ENCODE measurements around the gene LARP4.

LARP4 gene

DNA sequence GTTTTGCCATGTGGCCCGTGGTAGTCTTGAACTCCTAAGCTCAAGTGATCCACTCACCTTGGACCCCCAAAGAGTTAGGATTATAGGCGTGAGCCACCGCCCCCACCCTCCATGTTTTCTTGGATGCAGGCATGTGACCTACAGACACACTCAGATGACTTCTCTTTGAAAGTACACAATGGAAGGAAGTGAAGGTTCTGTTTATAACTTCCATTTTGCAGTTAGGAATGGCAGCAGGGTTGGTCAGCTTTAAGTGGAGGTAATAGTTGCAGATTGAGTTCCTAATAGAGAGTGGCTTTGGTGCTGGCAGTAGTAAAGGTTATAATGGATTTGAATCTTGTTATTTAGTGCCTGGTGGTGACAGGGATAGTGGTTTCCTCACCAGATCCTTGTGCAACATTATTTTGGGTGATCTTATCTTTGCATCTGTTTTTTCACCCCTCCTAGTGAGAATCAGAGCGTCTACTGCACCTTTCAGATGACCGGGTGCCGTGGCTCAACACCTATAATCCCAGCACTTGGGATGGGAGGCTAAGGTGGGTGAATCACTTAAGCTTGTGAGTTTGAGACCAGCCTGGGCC lies 15.3 kb downstream of the LARP4 start:
- TF ChIP-seq RAD21 (IDR thresholded peaks at IDR 0.05; ENCODE audit: low read depth) (no peak), CEBPB (IDR thresholded peaks at IDR 0.05) (no peak), NFIC (IDR thresholded peaks at IDR 0.05) (no peak), TAF1 (IDR thresholded peaks at IDR 0.05; ENCODE audit: low read depth) (no peak), EGR1 (IDR thresholded peaks at IDR 0.05) (no peak), TEAD4 (IDR thresholded peaks at IDR 0.05) (no peak), ZBTB7A (IDR thresholded peaks at IDR 0.05; ENCODE audit: low read depth) (no peak), FOXM1 (IDR thresholded peaks at IDR 0.05; ENCODE audit: borderline replicate concordance, low read depth) (no peak), EP300 (IDR thresholded peaks at IDR 0.05; ENCODE audit: borderline replicate concordance) (no peak), CREB1 (IDR thresholded peaks at IDR 0.05; ENCODE audit: low read depth) (no peak), YY1 (IDR thresholded peaks at IDR 0.05; ENCODE audit: low read depth) (no peak), TCF12 (IDR thresholded peaks at IDR 0.05; ENCODE audit: low read depth) (no peak)
- TF ChIP-seq, protein P1, sequence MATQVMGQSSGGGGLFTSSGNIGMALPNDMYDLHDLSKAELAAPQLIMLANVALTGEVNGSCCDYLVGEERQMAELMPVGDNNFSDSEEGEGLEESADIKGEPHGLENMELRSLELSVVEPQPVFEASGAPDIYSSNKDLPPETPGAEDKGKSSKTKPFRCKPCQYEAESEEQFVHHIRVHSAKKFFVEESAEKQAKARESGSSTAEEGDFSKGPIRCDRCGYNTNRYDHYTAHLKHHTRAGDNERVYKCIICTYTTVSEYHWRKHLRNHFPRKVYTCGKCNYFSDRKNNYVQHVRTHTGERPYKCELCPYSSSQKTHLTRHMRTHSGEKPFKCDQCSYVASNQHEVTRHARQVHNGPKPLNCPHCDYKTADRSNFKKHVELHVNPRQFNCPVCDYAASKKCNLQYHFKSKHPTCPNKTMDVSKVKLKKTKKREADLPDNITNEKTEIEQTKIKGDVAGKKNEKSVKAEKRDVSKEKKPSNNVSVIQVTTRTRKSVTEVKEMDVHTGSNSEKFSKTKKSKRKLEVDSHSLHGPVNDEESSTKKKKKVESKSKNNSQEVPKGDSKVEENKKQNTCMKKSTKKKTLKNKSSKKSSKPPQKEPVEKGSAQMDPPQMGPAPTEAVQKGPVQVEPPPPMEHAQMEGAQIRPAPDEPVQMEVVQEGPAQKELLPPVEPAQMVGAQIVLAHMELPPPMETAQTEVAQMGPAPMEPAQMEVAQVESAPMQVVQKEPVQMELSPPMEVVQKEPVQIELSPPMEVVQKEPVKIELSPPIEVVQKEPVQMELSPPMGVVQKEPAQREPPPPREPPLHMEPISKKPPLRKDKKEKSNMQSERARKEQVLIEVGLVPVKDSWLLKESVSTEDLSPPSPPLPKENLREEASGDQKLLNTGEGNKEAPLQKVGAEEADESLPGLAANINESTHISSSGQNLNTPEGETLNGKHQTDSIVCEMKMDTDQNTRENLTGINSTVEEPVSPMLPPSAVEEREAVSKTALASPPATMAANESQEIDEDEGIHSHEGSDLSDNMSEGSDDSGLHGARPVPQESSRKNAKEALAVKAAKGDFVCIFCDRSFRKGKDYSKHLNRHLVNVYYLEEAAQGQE (IDR thresholded peaks at IDR 0.05; ENCODE audit: low read depth), result no peak
- TF ChIP-seq, protein P2, sequence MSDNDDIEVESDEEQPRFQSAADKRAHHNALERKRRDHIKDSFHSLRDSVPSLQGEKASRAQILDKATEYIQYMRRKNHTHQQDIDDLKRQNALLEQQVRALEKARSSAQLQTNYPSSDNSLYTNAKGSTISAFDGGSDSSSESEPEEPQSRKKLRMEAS (IDR thresholded peaks at IDR 0.05), result no peak
- TF ChIP-seq, protein P3, sequence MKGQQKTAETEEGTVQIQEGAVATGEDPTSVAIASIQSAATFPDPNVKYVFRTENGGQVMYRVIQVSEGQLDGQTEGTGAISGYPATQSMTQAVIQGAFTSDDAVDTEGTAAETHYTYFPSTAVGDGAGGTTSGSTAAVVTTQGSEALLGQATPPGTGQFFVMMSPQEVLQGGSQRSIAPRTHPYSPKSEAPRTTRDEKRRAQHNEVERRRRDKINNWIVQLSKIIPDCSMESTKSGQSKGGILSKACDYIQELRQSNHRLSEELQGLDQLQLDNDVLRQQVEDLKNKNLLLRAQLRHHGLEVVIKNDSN (IDR thresholded peaks at IDR 0.05), result no peak

DNA sequence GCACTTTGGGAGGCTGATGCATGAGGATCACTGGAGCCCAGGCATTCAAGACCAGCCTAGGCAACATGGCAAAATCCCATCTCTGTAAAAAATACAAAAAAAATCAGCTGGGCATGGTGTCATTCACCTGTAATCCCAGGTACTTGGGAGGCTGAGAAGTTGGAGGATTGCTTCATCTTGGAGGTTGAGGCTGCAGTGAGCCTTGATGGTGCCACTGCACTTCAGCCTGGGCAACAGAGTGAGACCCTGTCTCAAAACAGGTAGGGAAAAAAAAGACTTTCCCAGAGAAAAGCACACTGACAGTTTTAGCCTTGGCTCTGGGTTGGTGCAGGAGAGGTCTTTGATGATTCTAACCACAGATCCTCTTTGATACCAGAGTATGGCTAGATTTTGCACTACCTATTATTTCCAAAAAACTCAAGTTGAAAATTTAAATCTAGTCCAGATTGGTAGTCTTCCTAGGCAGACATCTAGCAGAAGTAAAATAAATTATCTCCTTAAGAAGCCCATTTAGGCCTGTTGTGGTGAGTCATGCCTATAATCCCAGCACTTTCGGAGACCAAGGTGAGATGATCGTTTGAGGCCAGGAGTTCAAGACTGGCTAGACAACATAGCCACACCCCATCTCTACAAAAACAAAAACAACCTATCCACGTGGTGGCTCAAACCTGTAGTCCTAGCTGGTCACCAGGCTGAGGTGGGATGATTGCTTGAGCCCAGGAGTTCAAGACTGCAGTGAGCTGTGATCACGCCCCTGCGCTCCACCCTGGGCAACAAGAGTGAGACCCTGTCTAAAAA lies 18.6 kb downstream of the LARP4 start:
- TF ChIP-seq, protein P2 (IDR thresholded peaks at IDR 0.05), result peak; percentile 95
- no peak for TF ChIP-seq RAD21 (IDR thresholded peaks at IDR 0.05; ENCODE audit: low read depth)

DNA sequence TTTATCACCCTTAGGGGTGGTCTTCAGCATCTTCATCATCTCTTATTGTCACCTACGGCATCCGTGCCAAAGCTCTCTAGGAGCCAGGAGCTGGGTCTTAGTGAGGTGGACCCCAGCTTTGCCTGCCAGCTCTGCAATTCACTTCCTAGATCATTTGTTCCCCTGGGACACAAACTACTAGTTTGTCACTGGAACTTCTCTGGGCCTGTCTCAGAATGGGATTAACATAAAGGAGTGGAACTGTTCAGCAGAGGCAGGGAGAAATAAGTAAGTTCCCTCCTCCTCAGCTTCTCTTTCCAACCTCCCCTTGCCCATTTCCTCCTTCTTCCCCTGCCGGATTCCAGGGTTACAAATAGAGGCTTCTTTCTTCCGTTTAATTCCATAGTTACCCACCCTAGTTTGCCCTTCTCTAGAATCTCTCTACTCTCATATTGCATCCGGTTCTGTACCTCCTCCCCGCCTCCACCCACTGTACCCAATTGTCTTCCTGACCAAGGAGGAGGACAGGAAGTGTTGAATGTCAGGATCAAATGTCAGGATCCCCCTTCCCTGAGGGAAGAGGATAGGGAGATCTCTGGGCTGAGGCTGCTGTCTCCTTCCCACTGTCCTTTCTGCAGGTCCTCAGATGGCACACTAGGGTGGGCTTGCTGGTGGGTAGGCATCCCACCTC lies 25.0 kb downstream of the LARP4 start:
- TF ChIP-seq TEAD4 (IDR thresholded peaks at IDR 0.05), result no peak
- no peak for TF ChIP-seq EGR1 (IDR thresholded peaks at IDR 0.05)
- no peak for TF ChIP-seq ZBTB7A (IDR thresholded peaks at IDR 0.05; ENCODE audit: low read depth)
- no peak for TF ChIP-seq RAD21 (IDR thresholded peaks at IDR 0.05; ENCODE audit: low read depth)
- TF ChIP-seq FOXM1 (IDR thresholded peaks at IDR 0.05; ENCODE audit: borderline replicate concordance, low read depth), result no peak
- no peak for TF ChIP-seq YY1 (IDR thresholded peaks at IDR 0.05; ENCODE audit: low read depth)
- TF ChIP-seq TAF1 (IDR thresholded peaks at IDR 0.05; ENCODE audit: low read depth), result no peak
- TF ChIP-seq CREB1 (IDR thresholded peaks at IDR 0.05; ENCODE audit: low read depth), result no peak
- no peak for TF ChIP-seq CEBPB (IDR thresholded peaks at IDR 0.05)
- no peak for TF ChIP-seq NFIC (IDR thresholded peaks at IDR 0.05)
- TF ChIP-seq EP300 (IDR thresholded peaks at IDR 0.05; ENCODE audit: borderline replicate concordance), result no peak
- TF ChIP-seq TCF12 (IDR thresholded peaks at IDR 0.05; ENCODE audit: low read depth), result no peak
- TF ChIP-seq, protein P1 (IDR thresholded peaks at IDR 0.05; ENCODE audit: low read depth), result no peak
- TF ChIP-seq, protein P2 (IDR thresholded peaks at IDR 0.05), result no peak
- TF ChIP-seq, protein P3 (IDR thresholded peaks at IDR 0.05), result no peak

DNA sequence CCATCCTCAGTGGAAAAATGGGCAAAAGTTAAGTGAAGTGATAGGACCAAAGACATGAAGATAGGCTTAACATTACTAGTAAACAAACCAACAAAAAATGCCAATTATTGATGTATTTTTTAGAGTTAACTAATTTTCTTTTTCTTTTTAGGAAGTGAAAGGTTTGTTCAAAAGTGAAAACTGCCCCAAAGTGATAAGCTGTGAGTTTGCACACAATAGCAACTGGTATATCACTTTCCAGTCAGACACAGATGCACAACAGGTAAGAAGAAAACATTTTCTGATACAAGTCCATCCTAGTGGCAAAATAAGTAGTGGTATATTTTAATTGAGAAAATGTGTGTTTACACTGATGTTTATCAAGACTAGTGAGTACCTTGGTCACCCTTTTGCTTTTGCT lies 39.6 kb downstream of the LARP4 start:
- no peak for TF ChIP-seq TEAD4 (IDR thresholded peaks at IDR 0.05)
- TF ChIP-seq CEBPB (IDR thresholded peaks at IDR 0.05), result no peak
- TF ChIP-seq EP300 (IDR thresholded peaks at IDR 0.05; ENCODE audit: borderline replicate concordance), result no peak
- TF ChIP-seq YY1 (IDR thresholded peaks at IDR 0.05; ENCODE audit: low read depth), result no peak
- TF ChIP-seq, protein P1 (IDR thresholded peaks at IDR 0.05; ENCODE audit: low read depth), result no peak
- TF ChIP-seq TAF1 (IDR thresholded peaks at IDR 0.05; ENCODE audit: low read depth), result no peak
- TF ChIP-seq ZBTB7A (IDR thresholded peaks at IDR 0.05; ENCODE audit: low read depth), result no peak
- TF ChIP-seq, protein P3 (IDR thresholded peaks at IDR 0.05), result no peak
- TF ChIP-seq FOXM1 (IDR thresholded peaks at IDR 0.05; ENCODE audit: borderline replicate concordance, low read depth), result no peak
- TF ChIP-seq, protein P2 (IDR thresholded peaks at IDR 0.05), result no peak
- TF ChIP-seq EGR1 (IDR thresholded peaks at IDR 0.05), result no peak
- TF ChIP-seq RAD21 (IDR thresholded peaks at IDR 0.05; ENCODE audit: low read depth), result no peak
- TF ChIP-seq CREB1 (IDR thresholded peaks at IDR 0.05; ENCODE audit: low read depth), result no peak
- TF ChIP-seq NFIC (IDR thresholded peaks at IDR 0.05), result no peak
- no peak for TF ChIP-seq TCF12 (IDR thresholded peaks at IDR 0.05; ENCODE audit: low read depth)

Measured in Ishikawa (cell line).